DND-41 (cell line): Measurements from ENCODE around the gene RPL3.

Experiments used
- EZH2 ChIP-seq: IDR thresholded peaks from 3 replicates; pipeline ENCODE4 v1.6.1; 2012; ENCODE audit warnings: borderline replicate concordance, low read depth, mild to moderate bottlenecking, moderate library complexity, low read length, inconsistent platforms; ENCODE audit not compliant: severe bottlenecking
- TF ChIP-seq, protein P1 (sequence below): IDR thresholded peaks from 2 replicates; pipeline ENCODE4 v1.5.1; 2012; ENCODE audit warnings: borderline replicate concordance, low read length, moderate library complexity, mild to moderate bottlenecking; ENCODE audit not compliant: poor library complexity, severe bottlenecking; ENCODE audit errors: extremely low read depth

DNA sequence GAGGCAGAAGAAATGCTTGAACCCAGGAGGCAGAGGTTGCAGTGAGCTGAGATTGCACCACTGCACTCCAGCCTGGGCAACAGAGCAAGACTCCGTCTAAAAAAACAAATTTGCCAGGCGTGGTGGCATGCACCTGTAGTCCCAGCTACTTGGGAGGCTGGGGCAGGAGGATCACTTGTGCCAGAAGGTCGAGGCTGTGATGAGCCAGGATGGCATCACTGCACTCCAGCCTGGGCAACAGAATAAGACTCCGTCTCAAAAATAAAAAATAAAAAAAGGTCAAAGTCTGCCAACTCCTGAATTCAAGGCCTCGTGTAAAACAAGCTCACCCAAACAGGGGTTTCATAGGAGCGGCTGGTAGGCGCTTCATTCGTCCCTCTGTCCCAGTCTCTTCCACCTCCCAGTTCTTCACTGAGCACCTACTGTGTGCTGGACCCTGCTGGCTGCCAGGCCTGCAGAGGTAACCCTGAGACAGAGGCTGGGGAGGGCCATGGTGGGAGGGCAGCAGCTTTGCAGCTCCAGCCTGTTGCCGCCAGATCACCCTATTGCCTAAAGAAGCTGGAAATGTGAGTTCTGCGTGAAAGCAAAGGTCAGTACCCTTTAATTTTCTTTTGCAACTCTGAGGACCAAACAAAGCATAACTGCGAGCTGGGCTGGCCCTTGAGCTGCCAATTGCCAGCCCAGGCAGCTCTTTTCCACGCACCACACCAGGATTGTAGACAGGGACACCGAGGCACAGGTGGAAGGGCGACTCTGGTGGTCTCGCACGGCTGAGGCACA lies 15.3 kb downstream of the RPL3 start:
- TF ChIP-seq, protein P1, sequence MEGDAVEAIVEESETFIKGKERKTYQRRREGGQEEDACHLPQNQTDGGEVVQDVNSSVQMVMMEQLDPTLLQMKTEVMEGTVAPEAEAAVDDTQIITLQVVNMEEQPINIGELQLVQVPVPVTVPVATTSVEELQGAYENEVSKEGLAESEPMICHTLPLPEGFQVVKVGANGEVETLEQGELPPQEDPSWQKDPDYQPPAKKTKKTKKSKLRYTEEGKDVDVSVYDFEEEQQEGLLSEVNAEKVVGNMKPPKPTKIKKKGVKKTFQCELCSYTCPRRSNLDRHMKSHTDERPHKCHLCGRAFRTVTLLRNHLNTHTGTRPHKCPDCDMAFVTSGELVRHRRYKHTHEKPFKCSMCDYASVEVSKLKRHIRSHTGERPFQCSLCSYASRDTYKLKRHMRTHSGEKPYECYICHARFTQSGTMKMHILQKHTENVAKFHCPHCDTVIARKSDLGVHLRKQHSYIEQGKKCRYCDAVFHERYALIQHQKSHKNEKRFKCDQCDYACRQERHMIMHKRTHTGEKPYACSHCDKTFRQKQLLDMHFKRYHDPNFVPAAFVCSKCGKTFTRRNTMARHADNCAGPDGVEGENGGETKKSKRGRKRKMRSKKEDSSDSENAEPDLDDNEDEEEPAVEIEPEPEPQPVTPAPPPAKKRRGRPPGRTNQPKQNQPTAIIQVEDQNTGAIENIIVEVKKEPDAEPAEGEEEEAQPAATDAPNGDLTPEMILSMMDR, result no peak
- TF ChIP-seq EZH2, result no peak
